Prostate gland (tissue), 2 donors: ENCODE data around the gene ZBTB16.

Experiments
- POLR2A ChIP-seq: fragments of 450-650 bp; IDR thresholded peaks from one replicate; pipeline ENCODE4 v1.6.1; 2016; ENCODE audit warnings: antibody characterized with exemption, mild to moderate bottlenecking
- TF ChIP-seq, protein P1 (sequence below), 4 experiments: fragments of 200-600 bp in 2 of 4; fragments of 450-650 bp in 2 of 4; sonication (generic) in 2 of 4; IDR thresholded peaks; 1 replicate in 3 of 4; 2 replicates in 1 of 4; pipeline ENCODE4 v1.5.1; 2016 to 2019; ENCODE audit warnings: antibody characterized with exemption in 4 of 4, mild to moderate bottlenecking in 2 of 4, moderate library complexity in 2 of 4

DNA sequence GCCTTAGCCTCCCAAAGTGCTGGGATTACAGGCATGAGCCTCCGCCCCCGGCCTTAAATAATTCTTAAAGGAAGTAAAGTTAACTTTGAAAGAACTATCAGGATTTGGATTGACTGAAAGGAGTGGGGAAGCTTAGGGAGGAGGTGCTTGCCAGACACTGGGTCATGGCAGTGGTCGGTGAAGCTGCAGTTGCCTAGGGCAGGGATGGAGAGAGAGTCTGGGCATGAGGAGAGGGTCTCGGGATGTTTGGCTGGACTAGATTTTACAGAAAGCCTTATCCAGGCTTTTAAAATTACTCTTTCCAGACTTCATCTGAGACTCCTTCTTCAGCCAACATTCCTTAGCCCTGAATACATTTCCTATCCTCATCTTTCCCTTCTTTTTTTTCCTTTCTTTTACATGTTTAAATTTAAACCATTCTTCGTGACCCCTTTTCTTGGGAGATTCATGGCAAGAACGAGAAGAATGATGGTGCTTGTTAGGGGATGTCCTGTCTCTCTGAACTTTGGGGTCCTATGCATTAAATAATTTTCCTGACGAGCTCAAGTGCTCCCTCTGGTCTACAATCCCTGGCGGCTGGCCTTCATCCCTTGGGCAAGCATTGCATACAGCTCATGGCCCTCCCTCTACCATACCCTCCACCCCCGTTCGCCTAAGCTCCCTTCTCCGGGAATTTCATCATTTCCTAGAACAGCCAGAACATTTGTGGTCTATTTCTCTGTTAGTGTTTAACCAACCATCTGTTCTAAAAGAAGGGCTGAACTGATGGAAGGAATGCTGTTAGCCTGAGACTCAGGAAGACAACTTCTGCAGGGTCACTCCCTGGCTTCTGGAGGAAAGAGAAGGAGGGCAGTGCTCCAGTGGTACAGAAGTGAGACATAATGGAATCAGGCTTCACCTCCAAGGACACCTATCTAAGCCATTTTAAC lies 236.4 kb downstream of the ZBTB16 start, which contains the start of gene NNMT:
- TF ChIP-seq, protein P1, sequence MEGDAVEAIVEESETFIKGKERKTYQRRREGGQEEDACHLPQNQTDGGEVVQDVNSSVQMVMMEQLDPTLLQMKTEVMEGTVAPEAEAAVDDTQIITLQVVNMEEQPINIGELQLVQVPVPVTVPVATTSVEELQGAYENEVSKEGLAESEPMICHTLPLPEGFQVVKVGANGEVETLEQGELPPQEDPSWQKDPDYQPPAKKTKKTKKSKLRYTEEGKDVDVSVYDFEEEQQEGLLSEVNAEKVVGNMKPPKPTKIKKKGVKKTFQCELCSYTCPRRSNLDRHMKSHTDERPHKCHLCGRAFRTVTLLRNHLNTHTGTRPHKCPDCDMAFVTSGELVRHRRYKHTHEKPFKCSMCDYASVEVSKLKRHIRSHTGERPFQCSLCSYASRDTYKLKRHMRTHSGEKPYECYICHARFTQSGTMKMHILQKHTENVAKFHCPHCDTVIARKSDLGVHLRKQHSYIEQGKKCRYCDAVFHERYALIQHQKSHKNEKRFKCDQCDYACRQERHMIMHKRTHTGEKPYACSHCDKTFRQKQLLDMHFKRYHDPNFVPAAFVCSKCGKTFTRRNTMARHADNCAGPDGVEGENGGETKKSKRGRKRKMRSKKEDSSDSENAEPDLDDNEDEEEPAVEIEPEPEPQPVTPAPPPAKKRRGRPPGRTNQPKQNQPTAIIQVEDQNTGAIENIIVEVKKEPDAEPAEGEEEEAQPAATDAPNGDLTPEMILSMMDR (IDR thresholded peaks at IDR 0.05): no peak
- TF ChIP-seq POLR2A: no peak
